ENCODE data around the gene PTGER1.

The PTGER1 gene

DNA sequence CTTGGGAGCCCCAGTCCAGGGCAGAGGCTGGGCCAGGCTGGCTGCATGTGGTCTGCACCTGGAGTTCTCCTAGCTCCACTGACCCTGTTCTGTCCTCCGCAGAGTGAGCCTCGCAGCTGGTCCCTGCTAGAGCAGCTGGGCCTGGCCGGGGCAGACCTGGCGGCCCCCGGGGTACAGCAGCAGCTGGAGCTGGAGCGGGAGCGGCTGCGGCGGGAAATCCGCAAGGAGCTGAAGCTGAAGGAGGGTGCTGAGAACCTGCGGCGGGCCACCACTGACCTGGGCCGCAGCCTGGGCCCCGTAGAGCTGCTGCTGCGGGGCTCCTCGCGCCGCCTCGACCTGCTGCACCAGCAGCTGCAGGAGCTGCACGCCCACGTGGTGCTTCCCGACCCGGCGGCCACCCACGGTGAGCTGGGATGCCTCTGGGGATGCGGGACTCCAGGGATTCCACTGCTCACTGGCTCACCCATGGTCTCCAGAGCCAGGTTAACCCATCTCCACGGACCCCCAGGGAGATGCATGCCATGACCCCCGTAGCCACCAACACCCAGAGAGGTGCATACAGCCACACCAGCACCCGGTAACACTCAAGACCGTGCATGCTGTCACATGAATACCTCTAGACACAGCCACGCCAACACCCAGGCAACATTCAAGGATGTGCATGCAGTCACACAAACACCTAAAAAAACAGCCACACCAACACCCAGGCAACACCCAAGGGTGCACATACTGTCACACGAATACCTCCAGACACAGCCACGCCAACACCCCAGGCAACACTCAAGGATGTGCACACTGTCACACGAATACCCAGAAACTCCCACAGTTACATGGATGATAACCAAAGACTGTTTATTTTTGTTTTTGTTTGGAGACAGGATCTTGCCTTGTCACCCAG lies 33.9 kb downstream of the PTGER1 start:
- no peak for DNase-seq (ENCODE audit: low spot score)

DNA sequence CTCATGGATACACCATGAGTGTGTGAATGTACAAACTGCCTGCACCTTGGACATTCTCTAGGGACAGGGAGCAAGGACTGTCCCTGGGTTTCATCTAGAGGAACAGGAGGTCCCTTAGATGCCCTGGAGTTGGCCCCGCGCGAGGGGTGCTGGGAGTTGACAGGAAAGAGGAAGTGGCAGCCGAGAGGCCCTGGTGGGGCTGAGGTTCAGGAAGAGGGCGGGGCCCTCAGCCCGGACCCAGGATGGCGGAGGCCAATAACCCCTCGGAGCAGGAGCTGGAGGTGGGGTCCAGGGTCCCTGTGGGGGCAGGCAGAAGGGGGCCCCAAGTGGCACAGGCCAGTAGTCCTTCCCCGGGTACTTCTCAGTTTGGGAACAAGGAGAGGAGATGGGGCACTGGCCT lies 35.1 kb downstream of the PTGER1 start:
- DNase-seq (ENCODE audit: low spot score), result peak; percentile 61

DNA sequence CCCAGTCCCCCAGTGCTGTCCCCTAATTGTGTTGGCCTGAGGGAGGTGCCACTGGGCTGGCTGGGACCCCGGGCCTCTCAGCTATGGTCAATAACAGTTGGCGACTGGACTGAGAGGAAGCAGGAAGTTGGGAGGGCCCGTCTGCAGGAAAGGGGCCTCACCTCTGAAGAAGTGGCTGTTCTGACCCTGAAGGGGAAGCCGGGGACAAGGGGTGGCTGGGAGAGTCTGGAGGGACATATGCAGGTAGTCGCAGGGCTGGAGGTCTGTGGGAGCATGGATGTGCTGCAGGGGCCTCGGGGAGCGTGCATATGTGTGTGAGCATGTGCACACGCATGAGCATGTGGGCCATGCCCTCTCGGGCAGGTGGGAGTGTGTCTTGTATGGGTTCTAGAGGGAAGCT lies 36.1 kb downstream of the PTGER1 start:
- no peak for DNase-seq (ENCODE audit: low spot score)

DNA sequence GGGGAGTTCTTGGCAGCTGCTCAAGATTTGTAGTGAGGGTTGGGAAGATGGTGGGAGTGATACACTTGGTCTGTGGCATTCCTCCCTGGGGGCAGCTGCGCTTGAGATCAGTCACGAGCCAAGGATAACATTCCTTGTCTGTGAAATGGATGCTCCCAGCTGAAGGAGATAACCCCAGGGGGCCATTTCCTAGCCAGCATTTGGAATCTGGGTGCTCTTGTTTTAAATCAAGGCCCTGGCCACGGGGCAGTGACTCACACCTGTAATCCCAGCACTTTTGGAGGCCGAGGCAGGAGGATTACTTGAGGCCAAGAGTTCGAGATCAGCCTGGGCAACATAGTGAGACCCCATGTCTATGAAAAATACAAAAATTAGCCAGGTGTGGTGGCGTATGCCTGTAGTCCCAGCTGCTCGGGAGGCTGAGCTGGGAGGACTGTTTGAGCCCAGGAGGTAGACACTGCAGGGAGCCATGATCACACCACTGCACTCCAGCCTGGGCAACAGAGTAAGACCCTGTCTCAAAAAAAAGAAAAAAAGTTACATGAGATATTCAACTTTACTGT lies 37.5 kb downstream of the PTGER1 start:
- no peak for DNase-seq (ENCODE audit: low spot score)

DNA sequence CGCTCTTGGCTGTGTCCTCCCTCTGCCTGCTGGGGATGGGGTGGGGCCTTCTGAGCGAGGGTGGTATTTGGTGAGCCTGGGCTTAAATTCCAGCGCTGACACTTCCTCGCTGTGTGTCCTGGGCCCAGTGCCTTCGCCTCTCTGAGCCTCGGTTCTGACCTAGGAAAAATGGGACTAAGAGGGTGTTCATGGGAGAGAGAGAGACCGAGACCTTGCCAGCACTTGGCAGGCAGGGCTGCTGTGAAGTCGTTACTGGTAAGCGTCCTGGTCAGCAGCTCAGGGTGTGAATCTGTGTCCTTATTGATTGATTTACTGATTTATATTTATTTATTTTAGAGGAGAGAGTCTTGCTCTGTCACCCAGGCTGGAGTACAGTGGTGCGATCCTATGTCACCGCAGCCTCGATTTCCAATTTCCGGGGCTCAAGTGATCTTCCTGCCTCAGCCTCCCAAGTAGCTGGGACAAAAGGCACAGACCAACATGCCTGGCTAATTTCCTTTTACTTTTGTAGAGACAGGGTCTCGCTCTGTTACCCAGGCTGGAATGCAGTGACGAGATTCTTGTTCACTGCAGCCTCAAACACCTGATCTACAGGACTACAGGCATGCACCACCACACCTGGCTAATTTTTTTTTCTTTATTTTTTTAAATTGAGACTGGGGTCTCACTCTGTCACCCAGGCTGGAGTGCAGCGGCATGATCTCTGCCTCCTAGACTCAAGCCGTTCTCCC lies 39.7 kb downstream of the PTGER1 start:
- no peak for DNase-seq (ENCODE audit: low spot score)

DNA sequence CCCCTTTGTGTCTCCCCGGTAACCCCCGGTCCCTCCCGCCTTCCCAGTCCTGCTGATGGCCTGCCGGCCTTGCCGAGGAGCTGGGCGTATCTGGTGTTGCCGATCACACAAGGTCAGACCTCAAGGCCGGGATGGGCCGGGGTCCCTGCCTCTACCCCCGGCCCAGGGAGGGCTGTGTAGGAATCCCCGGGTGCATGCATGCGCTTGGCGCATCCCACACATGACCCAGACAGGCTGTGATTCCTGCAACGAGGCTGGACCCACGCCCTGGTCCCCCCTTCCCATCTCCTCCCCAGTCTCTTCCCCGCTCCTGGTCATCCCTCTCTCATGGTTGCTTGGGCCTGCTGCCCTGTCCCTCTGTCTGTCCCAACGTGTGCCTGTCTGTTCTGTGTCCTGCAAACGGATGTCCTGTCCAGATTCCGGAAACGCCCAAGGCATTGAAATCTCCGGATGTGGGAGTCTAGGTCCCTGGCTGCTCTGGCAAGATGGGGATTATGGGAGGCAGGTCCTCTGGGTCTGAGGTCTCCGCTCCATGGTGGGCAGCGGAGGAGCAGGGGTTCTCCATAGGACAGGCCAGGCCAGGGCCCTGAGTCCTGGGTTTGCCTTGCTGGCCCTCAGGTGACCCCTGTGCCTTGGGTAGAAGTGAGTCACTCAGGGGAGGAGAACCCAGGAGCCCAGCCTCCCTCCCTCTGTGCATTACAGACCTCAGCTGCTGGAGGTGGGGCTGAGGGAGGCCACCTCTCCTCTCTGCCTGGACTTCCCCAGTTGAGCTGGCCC lies 40.4 kb downstream of the PTGER1 start:
- no peak for DNase-seq (ENCODE audit: low spot score)

DNA sequence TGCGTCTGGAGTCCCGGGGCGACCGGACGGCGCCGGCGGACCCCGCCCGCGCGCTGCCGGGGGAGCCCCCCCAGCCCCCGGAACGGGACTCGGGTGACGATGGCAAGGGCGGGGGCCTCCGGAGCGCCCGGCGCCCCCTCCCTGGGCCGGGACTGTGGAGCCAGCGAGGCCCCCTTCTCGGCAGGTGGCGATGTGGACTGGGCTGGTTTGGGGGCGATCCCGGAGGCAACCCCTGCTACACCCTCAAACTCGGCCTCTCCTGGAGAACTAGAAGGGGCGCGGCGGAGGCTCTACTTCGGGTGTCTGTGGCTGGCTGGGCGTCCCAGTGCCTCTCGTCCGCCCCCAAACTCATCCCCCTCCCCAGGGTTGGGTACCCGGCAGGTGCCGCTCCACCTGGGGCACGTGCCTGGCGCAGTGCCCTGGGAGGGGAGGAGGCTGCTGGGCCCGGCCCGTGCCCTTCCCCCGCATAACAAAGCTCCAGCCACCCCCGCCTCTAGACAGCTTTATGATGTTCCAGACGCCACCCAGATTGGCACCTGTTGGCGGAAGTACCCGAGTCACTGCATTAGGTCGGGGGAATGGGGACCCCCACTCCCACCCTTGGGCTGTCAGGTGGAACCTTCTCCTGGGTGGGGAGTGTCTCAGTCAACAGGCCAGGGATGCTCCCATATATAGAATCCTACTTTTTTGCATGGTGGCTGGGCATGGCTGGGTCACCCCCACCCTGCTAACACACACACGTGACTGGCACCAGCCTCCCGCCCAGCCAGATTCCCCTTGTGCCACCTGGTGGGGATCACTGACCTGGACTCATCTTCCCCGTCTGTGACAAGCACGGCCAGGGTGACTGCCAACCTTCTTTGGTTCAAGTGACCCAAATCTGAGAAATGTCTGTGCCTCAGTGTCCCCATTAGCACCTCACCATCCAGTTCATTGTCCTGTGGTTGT lies 41.3 kb downstream of the PTGER1 start:
- no peak for DNase-seq (ENCODE audit: low spot score)

DNA sequence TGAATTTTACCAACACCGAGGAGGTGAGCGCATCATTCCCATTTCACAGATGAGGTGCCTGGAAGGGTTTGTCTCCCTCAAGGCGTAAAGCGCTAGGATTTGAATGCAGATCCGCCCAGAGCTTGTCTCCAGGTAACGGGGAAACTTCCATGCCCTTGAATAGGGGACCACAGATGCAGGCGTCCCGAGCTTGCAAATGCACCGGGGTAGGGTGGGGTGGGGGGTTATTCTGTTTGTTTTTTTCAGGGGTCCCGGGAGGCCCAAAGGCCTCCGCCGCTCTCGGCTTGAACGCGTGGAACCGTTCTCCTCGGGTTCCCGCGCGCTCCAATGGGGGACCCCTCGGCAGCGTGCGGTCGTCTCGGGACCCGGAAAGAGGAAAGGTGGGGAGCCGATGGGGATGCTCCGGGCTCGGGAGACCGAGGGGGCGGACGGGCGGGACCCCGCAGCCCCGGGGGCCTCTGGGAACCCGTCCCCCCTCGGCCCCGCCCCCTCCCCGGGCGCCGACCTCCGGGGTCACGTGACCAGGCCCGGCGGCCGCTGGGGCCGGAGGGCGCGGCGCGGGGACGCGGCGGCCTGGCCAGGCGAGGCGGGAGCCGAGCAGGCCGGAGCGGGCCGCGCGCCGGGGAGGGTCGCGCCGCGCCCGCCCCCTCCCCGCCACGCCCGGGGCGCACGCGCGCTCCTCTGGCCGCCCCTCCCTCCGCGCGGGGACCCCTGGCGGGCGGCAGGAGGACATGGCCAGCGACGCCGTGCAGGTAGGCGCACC lies 42.2 kb downstream of the PTGER1 start, which contains the start of gene PKN1:
TSS of gene PKN1 (plus strand) at position 516 of the 763 bp plus-strand sequence. CDS start at position 732, 216 bp downstream.
- peak; percentile 46 for DNase-seq (ENCODE audit: low spot score)

DNA sequence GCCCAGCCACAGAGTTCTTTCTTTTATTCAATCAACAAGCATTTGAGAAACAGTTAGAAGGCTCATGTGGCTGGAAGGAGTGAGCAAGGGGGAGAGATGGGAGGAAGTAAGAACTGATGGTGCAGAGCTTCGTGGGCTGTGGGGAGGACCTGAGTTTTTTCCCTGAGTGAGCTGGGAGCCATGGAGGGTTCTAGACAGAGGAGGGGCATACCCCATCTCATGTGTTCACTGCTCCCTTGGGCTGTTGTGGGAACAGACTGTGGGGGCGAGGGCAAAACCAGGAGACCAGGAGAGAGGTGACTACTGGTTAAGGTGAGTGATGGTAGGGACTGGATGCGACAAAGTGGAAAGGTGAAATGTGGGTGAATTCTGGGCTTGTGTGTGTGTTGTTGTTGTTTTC lies 44.4 kb downstream of the PTGER1 start:
- no peak for DNase-seq (ENCODE audit: low spot score)

DNA sequence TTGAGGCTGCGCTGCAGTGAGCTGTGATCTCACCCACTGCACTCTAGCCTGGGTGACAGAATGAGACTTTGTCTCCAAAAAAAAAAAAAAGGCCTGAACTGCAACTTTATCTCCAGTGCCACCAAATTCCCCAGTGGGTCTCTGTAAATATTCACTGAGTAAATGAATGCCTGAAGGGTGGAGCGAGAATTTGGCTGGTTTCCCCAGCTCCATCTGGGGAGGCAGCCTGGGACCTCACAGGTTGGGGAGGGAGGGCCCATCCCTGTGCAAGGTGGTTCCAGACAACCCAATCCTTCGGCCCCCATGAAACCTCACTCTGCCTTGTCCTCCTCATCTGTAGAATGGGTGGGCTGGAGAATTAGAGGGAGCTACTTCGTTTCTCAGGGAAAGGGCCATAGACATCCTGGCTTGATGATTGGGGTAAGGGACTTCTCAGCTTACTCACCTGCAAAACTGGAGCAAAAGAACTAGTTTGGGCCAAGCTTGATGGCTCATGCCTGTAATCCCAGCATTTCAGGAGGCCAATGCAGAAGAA lies 46.2 kb downstream of the PTGER1 start:
- no peak for DNase-seq (ENCODE audit: low spot score)

DNA sequence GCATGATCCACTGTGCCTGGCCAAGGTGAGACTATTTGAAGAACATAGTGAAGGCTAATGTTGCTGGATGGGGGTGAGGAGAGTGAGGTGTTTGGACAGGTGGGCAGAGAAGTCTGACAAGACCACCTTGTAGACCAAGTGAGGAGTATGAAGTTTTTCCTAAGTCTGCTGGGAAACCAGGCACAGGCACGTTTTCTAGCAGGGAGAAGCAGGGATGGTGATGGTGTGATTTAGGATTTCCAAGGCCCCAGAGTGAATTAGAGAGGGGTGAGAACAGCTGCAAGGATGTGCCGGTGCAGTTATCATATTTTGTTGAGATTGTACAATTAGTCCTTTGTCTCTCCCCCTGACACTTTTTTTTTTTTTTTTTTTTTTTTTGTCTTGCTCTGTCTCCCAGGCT lies 47.7 kb downstream of the PTGER1 start:
- DNase-seq (ENCODE audit: low spot score), result no peak

DNA sequence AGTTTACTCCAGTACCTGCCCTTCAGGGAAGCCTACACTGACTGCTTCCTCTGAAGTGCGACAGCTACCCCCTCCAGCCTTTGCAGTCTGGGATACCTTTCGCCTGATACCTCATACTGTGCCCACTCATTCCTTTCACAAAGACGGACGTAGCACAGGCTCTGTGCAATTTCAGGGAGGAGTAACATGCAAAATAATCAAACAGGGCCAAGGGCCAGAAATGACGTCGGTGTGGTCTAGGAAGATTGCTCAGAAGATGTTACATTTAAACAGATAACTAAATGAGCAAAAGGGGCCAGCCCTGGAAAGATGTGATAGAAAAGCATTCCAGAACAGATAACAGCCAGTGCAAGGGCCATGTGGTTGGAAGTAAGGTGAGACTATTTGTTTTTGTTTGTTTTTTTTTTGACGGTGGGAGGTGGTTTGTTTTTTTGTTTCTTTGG lies 49.4 kb downstream of the PTGER1 start:
- DNase-seq (ENCODE audit: low spot score), result no peak
